HG03439 (cell line): ENCODE measurements around the gene ARHGEF6.
"Not testable (repeated sequence)": the region's sequence is repeated elsewhere in the genome, so short reads cannot be mapped to it uniquely, and the experiment has no call there.

Experiments used
- ATAC-seq: cut with Tn5 transposase; IDR thresholded peaks from one replicate; pipeline ENCODE4 v1.9.1; 2021; ENCODE audit warnings: mild to moderate bottlenecking, moderate library complexity; ENCODE audit not compliant: unreplicated experiment

ARHGEF6 gene

DNA sequence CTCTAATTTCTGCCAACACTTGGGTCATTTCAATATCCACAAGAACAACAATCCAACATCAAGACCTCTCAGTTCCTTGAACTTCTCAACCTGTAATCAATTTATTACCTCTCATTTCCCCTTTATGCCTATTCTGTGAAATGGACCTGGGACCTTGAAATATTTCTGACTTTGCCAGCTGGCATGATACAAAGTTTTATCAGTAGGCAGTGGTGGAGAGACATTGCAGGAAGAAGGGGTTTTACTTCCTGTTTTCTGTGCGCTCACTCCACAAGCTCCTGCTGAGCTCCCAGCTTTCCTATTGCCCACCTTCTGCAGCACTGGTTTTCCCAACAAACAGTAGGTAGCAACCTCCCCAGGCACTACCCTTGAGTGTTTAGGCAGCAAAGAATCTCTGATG lies 3.5 kb upstream of the ARHGEF6 start:
- no peak for ATAC-seq

DNA sequence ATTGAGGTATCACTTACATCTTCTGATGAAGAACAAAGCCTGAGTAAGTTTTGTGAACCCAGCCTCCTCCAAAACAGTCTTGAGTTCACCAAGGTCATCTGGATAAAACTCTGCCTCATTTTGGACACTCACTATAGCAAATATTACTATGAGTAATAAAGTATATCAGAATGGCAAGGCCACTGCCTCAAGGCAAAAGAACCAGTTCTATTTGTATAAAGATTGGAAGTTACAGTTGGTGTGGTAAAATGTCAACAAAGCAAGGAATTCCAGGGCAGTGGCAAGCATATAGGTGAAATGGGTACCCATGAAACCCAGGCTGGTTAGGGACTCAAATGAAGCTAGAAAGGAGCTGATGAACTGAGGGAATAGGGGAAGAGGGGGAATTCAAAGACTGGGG lies 2.4 kb upstream of the ARHGEF6 start:
- ATAC-seq, result no peak

DNA sequence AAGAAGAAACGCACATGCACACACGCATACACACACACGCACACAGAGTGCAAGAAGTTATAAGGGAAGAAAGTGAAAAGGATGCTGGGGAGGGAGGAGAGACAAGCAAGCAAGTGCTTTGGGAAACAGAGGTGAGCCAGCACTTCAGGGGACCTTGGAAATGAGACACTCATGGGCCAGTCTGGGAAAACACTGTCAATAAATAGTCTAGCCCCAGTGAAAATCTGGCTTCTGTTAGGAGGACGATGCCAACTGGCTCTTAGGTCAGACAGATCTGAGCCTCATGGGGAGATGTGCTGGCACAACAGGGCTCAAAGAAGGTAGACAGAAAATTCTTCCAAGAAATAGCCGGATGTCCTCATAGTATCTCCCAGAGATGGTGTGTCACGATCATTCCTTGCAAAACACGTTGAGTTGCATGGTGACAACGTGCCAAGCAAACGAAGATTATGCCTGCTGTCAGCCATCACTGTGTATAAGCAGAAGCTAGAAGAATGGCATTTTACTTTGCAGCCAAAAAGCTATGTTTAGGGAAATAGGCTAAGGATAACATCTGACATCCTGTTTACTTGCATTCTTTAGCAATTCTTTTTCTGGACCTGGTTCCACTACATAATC lies 557 bp upstream of the ARHGEF6 start:
- ATAC-seq, result no peak

DNA sequence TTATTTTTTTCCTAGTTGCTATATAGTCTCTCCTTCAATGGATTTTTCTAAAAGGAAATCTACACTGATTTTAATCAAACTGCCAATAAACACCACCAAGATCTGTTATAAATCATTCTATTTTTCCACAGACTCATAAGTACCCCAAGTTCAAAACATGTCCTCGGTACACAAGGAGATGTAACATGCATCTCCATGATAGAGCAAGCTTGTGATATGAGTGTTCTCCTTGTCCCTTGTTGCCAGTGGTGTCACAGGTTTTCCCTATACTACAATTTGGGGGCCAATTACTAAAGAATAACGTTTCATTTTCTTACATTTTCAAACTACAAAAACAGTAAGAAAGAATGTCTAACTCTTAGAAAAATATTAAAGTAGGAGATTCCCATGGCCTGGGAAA lies 491 bp downstream of the ARHGEF6 start:
- no peak for ATAC-seq

DNA sequence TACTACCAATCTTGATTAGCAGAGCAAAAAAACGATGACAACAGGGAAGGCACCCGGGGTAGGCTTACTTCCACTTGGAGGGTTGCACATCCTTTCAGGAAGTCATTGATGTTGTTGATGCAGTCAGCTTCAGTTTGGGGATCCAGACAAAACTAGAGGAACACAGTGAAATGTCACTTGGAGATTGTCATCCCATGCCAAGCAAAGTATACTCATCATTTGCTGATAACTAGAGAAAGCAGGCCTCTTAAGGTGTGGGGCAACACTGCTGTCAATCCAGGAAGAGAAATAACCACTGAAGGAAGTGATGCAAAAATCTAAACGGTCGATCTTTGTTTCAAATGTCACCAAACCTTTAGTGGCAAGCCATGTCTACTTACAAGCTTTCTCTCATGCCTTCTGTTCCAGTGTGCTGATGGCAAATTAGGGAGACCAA lies 1.4 kb downstream of the ARHGEF6 start:
- ATAC-seq, result no peak

DNA sequence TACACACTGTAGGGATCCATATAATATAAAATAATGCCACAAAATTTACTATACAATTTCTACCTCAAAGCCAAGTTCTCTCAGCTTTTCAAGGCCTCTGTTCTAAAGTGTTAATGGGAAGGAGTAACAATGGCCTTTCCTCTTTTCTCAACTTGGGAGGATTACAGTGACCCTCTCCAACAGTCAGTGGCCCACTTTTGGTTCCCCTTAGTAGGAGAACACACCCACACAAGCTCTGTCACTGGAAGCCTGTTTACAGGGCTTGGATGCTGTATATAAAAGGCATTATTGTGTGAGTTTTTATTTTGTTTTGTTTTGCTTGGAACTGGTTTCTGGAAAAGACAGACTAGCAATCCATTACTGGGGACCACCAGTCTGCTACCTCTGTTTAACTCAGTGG lies 1.8 kb downstream of the ARHGEF6 start:
- no peak for ATAC-seq

DNA sequence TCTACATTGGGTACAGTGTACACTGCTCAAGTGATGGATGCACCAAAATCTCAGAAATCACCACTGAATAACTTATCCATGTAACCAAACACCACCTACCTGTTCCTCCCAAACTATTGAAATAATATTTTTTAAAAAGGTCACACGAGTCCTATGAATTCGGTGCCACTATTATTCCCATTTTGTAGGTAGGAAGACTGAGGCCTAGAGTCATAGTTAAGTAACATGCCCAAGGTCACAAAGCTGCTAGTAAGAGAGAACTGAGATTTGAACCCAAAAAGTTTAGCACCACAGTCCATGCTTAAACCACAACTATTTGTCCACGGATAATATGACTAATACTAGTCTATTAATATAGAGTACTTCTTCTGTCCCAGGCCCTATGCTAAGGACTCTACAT lies 2.7 kb downstream of the ARHGEF6 start:
- no peak for ATAC-seq

DNA sequence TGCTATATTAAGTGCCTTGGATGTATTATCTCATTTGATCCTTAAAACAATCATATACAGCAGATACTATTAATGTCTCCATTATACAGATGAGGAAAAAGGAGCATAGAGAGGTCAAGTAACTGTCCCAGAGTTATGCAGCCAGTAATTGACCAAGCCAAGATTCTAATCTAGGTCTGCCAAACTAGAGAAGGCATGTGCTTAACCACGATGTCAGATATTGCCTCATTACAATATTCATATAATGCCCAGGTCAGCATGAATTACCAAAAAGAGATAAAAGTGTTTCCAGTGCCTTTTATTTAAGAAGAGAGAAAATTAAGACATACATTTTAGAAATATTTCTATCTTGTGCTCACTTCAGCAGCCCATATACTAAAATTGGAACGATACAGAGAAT lies 7.1 kb downstream of the ARHGEF6 start:
- no peak for ATAC-seq

DNA sequence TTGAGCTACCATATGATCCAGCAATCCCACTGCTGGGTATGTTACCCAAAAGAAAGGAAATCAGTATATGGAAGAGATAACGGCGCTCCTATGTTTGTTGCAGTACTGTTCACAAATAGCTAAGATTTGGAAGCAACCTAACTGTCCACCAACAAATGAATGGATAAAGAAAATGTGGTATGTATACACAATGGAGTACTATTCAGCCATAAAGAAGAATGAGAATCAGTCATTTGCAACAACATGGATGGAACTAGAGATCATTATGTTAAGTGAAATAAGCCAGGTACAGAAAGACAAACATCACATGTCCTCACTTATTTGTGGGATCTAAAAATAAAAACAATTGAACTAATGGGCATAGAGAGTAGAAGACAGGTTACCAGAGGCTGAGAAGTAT lies 8.9 kb downstream of the ARHGEF6 start:
- ATAC-seq, result not testable (repeated sequence)

DNA sequence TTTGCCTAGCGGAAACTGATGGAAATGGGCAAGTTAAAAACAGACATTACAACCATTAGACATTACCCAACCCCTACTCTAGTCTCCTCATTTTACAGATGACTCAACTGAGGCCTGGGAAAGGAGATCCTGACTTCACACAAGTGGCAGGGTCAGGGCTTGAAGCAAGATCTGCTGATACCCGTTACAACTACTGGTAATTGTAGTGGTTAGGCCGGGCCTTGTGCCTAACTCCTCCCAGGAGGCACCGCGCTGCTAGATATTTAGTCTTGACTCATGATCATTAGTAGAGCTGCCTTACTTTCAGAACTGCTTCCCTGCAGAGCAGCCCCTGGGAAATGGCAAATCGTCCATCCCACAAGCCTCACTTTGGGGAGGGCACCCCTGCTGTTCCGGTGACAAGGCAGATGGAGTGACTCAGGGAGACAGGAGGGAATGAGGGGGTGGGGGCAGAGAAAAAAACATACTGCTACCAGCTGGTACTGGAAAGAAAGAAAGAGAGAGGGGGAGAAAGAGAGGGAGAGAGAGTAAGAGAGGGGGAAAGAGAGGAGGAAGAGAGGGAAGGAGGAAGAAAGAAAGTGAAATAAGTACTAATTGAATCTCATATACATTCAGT lies 12.2 kb downstream of the ARHGEF6 start:
- ATAC-seq, result no peak

DNA sequence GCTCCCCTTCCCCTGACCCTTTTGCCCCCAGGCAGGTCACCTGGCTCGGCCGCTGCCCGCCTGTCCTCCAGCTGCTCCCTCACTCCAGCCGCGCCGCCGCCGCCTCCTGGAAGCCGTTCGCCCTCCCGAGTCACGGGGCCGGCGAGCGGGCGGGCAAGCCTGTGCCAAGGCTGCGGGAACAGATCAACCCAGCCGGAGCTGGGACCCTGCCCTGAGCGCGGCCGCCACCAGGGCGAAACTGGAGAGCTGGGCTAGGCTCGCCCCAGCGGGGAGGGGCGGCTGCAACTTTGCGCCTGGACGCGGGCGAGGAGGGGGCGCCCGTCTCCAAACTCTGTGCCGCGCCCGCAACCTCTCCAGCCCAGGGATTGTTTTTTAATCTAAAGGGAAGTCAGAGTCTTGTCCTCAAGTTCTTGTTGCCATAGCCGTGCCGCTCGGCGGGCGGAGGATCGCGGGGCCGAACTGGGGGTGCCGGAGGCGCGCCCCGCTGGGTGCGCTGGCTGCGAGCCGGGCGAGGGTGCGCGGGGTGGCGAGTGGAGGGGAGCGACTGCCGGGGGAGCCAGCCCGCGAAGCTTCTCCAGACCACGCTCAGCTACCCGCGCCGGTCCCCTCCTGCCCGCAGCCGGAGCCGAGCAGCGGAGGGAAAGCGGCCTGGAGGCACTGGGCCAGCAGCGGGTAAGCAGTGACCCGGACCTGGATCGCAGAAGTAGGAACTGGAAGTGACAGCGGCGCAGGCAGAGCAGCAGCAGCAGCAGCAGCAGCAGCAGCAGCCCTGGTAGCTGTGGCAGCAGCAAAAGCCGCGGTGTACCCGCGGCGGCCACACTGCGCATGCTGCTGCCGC lies 13.4 kb downstream of the ARHGEF6 start:
- peak; percentile 82 for ATAC-seq

DNA sequence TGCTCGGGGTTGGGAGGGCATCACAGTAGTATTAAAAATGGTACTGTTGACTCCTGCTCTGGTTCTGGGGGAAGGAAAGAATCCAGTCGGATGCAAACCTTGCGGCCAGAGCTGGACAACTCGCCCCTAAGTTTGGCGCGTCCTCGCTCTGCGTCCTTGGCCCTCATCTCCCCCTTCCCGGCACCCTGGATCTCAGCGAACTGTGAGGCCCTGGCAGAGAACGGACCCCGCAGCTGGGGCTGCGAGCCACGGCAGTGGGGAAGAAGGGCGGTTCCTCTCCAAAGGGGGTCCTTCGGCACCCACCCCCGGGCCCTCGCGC lies 14.0 kb downstream of the ARHGEF6 start:
- ATAC-seq, result no peak

DNA sequence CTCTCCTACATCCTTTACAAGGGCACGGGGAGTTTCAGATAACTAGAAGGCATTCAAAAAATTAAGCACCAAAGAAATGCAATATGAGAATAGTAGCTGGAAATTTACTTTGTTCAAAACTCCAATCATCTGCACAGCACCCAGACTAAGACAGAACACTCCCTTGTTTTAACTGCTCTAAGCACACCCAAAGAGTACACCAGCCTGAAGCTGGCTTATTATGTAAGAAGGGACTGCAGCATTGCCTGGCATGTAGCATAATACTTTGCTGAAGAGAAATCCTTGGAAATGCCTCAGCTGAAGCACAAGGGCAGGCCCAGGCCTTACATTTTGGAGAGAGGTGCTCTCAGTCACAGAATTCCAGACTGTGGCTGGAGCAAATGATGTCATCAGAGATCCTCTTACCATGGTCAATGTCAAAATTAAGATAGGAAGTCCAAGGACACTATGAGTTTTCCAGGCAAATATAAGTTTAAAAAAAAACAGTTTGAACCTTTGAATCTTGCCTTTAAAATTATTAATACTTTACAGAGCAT lies 14.8 kb downstream of the ARHGEF6 start:
- no peak for ATAC-seq

DNA sequence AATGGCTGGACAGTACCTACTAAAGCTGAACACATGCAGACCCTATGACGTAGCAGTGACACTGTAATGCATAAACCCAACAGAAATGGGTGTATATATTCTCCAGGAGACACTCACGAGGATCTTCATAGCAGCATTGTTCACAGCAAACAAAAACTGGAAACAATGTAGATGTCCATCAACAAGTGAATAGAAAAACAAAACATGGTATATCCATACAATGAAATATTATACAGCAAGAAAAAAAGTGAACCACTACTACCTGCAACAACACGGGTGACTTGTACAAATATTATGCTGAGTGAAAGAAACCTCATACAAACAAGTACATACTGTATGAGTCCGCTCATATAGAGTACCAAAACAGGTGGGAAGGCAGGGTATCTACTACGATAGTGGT lies 16.5 kb downstream of the ARHGEF6 start:
- ATAC-seq, result no peak

DNA sequence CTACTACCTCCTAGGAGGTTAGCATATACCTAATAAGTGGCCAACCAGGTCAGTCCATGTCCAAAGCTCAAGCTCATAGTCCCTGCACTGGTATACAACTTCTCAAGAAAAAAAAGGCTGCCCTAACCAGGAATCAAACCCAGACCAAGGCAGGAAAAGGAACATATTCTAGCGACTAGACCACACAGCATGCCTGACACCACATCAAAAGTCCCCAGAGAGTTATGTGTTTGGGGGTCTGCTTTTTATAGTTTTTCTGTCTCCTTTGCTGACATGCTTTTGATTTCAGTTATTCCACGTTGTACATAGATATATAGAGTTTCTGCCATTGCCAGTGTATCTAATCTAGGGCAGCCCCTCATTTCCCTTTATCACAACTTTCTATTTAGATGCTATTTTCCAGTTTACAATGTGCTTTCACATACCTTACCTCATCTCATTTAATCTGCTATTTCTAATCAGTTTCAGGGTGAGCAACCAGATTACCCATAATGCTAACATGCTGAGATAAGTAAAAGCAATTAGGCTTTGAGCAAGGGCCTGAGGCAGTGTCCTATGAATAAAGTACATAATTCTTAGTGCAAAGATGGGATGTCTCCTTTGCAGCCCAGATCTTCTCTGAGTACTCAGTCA lies 17.8 kb downstream of the ARHGEF6 start:
- ATAC-seq, result no peak

DNA sequence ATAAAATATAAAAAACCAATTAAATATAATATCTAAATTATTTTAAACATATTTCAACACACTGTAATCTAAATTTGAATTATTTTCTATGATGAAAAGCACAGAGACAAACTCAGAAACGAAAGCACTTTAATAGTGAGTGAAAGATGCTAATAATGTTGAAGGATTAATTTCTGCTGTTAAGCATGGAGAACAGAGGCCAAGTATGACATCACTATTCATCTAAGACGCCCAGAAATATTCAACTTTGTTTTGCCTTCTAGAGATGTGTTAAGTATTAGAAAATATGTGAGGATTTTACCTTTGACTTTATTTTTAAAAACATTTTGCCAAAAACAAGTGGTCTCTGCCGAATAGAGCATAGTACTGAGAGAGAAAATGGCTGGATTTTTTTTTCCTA lies 19.3 kb downstream of the ARHGEF6 start:
- no peak for ATAC-seq

DNA sequence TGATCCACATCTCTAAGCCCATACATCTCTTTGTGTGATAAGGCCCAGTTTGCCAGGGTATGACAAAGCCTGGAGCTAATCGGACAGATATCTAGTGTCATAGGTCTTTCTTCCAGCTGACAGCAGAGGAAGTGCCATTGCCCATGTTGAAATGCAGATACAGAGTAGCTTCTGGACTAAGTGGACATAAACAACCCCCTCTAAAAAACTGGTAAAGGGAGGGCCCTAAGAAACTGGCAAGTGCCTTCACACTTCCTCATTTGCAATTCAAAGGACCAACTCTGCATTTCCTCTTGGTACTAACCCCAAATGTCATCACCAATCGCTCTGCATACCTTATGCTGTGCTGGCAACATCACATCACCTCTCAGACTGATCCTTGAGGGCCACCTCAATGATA lies 20.8 kb downstream of the ARHGEF6 start:
- ATAC-seq, result peak; percentile 71

DNA sequence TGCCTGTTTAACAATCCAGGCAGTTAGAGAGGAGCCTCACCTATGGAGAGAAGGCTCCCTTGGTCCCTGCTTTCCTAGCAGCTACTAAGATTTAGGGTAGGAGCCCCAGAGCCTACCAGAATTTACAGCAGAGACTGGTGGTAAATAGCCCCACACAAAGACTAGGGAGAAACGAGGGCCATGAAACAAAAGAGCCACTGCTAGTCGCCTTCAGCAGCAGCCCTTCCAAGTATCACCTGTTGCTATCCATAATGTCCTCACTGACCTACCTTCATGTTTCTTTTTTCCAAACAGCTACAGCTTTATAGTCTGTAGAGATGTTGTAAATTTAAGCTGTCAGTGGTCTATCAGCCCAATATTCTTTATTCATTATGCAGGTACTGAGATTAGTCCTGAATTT lies 25.3 kb downstream of the ARHGEF6 start:
- ATAC-seq, result no peak

DNA sequence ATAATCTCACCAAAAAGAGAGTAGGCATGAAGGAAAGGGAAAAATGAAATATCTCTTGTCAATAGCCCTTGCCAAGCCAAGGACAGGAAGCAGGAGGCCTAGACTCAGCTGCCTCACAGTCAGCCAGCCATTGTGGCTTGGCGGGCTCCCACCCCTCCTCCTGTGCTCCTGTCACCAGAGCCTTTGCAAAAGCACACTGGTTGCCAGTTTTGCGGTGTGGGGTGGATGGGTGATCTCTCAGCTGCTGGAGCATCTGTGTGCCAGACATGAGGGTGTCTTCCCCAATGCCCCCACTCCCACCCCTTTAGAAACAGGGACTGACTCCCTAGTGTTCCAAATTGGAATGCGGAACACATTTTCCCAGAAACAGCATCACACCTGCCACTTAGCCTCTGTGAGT lies 26.1 kb downstream of the ARHGEF6 start:
- ATAC-seq, result no peak

DNA sequence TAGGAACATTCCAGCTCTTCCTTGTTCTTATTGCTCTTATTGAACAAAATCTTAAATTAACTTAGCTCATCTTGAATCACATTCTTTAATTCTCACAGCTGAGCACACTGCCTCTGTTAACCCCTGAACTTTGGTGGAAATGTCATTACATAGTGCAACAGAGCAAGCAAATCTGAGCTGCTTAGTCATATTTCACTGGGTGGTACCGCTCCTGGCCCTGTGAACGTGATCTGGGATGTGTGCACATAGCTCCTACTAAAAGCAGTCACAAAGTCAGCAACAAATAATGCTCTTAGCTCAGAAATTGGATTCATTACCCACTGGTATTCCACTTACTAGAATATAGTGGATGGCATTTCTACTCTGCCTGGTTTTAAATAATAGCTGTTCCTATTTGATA lies 27.9 kb downstream of the ARHGEF6 start:
- no peak for ATAC-seq

DNA sequence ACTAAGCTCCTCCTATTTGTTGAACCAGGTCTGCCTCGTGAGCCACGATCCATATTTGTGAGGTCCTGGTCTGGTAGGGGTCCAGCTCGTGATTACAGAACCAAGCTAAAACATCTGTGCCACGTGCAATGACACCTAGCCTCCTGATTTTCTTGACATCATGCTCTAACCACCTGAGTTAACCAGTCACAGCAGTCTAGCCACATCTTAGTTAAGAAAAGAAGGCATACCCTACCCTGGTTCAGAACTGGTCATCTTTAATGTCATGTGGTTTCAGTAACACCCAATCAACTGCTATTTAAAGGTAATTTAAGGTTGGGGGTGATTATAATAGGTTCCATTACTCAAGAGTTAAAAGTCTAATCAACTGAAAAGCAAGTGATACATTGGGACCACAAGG lies 28.4 kb downstream of the ARHGEF6 start:
- no peak for ATAC-seq

DNA sequence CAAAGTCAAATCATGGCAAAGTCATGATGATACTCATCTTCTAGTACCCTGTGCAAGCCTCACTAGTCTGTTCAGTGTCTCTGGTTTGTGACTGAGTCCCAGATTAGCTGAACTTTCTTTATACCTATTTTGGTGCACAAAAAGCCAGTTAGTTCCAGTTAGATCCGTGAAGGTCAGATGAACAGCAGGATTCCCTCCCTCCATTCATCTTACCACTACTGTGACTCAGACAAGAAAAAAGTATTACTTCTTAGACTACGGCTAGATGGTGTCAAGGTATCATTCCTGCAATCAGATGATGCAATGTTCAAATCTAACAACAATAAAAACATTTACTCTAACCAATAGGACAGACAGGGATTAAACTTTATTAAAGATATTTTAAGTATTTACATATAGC lies 30.4 kb downstream of the ARHGEF6 start:
- no peak for ATAC-seq
